ENCODE results near the gene HASPIN. TPM values are rescaled to one million over a fixed set of nuclear protein-coding genes. Genes with fewer than 3 reads are reported as not detected.

The HASPIN gene
- total RNA-seq, 4 donors from 2014 or later = 0.13 to 0.15 TPM; not detected in 2

DNA sequence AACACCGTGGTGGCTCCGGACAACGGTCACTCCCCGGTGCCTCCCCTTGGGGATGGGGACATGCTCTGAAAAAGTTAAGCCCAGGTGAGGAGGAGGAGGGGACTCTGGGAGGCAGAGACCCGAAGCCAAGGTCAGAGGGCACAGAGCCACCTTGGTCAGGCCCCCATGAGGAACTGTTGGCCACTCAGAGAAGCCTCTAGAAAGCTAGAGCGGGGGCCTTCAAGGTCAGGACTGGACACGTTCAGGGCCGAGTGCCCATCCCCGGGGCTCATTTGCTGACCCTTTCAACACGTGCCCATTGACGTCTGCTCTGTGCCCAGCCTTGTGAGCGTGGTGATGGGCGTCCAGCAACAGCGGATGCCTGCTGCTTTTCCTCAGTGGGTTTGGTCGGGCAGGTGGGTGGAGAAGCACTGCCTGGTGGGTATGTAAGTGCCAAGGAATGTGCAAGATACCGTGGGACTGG, 38.2 kb downstream of the HASPIN start:
- WGBS, 2 donors (ENCODE audit: low coverage in 1 of 2) = 71 to 85% methylated on average over 1 to 7 of the region's 16 CpGs
- peaks cover 0 to 23% (median 0%) of the 10 kb centered on the region in 3 donors for H3K9me3 ChIP-seq
- no peak overlapping the region for H3K4me3 ChIP-seq
- ATAC-seq = no peak
- H3K27ac ChIP-seq = no peak overlapping the region
- TF ChIP-seq EP300 (IDR thresholded peaks at IDR 0.05) (no peak), POLR2AphosphoS5 (IDR thresholded peaks at IDR 0.05) (no peak), POLR2A (IDR thresholded peaks at IDR 0.05) (no peak)
- TF ChIP-seq, protein P1, sequence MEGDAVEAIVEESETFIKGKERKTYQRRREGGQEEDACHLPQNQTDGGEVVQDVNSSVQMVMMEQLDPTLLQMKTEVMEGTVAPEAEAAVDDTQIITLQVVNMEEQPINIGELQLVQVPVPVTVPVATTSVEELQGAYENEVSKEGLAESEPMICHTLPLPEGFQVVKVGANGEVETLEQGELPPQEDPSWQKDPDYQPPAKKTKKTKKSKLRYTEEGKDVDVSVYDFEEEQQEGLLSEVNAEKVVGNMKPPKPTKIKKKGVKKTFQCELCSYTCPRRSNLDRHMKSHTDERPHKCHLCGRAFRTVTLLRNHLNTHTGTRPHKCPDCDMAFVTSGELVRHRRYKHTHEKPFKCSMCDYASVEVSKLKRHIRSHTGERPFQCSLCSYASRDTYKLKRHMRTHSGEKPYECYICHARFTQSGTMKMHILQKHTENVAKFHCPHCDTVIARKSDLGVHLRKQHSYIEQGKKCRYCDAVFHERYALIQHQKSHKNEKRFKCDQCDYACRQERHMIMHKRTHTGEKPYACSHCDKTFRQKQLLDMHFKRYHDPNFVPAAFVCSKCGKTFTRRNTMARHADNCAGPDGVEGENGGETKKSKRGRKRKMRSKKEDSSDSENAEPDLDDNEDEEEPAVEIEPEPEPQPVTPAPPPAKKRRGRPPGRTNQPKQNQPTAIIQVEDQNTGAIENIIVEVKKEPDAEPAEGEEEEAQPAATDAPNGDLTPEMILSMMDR (IDR thresholded peaks at IDR 0.05) = no peak
- H3K4me1 ChIP-seq = no peaks in the 10 kb centered on the region
- no peaks in the 10 kb centered on the region for H3K36me3 ChIP-seq
- peaks cover 4% of the 10 kb centered on the region for H3K27me3 ChIP-seq

DNA sequence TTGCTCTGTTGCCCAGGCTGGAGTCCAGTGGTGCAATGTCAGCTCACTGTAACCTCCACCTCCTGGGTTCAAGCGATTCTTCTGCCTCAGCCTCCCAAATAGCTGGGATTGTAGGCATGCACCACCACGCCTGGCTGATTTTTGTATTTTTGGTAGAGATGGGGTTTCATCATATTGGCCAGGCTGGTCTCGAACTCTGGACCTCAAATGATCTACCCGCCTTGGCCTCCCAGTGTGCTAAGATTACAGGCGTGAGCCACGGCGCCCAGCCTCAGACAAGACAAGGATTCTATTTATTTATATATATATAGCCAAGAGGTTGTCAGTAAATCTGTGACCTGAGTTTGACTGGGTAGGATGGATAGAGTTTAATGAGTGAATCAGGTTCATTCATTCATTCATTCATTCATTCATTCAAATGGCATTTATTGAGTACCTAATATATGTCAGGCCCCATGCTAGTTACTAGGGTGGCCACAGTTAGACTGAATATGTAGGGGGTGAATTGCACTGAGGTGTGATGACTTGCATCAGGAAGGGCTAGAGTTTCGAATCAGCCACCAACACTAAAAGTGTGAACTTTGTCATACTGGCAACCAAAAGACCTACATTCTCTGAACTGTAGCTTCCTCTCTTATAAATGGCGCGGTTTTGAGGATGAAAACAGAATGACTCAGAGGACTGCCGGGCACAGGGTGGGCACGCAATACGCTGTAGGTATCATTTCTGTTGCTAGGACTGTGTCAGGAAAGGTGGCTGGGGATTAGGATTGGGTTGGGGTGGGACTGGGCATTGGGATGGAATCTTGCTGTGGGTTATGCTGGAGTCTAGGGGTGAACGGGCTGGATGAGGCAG, 39.4 kb downstream of the HASPIN start:
- WGBS, 2 donors (ENCODE audit: low coverage in 1 of 2) = 84 to 86% methylated on average over 8 to 10 of the region's 14 CpGs
- Histone ChIP-seq H3K4me1 (no peaks in the 10 kb centered on the region), H3K27ac (no peak overlapping the region), H3K4me3 (no peak overlapping the region), H3K9me3 (peaks cover 0 to 32% (median 0%) of the 10 kb centered on the region in 3 donors), H3K36me3 (no peaks in the 10 kb centered on the region), H3K27me3 (peaks cover 4% of the 10 kb centered on the region)
- TF ChIP-seq, protein P1 (IDR thresholded peaks at IDR 0.05) = no peak
- TF ChIP-seq POLR2A (IDR thresholded peaks at IDR 0.05) (no peak), POLR2AphosphoS5 (IDR thresholded peaks at IDR 0.05) (no peak), EP300 (IDR thresholded peaks at IDR 0.05) (no peak)
- ATAC-seq = no peak

DNA sequence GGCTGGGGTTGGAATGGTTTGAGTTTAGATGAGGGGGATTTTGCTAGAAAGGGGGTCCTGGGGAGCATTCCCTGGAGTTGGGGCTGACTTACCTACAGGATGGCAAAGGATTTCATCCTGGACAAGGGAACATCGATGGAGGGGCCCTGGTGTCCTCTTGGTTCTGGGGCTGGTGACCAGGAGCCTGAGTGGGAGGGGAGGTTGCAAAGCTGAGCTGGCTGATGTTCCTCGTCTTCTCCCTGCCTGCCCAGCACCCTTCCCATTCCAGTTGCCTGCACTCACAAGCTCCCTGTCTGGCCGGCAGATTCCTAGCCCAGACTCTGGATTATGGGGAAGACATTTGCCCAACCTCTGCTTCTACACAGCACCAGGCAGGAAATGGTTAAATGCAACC, 40.1 kb downstream of the HASPIN start:
- no peak for ATAC-seq
- H3K9me3 ChIP-seq = peaks cover 0 to 34% (median 0%) of the 10 kb centered on the region in 3 donors
- TF ChIP-seq, protein P1 (IDR thresholded peaks at IDR 0.05) = no peak
- TF ChIP-seq POLR2A (IDR thresholded peaks at IDR 0.05) (no peak), POLR2AphosphoS5 (IDR thresholded peaks at IDR 0.05) (no peak), EP300 (IDR thresholded peaks at IDR 0.05) (no peak)
- H3K4me1 ChIP-seq = no peaks in the 10 kb centered on the region
- no peak overlapping the region for H3K27ac ChIP-seq
- 53 to 100% methylated on average over 1 to 2 of the region's 3 CpGs for WGBS, 2 donors (ENCODE audit: low coverage in 1 of 2)
- no peak overlapping the region for H3K4me3 ChIP-seq
- H3K27me3 ChIP-seq = peaks cover 4% of the 10 kb centered on the region
- no peaks in the 10 kb centered on the region for H3K36me3 ChIP-seq

DNA sequence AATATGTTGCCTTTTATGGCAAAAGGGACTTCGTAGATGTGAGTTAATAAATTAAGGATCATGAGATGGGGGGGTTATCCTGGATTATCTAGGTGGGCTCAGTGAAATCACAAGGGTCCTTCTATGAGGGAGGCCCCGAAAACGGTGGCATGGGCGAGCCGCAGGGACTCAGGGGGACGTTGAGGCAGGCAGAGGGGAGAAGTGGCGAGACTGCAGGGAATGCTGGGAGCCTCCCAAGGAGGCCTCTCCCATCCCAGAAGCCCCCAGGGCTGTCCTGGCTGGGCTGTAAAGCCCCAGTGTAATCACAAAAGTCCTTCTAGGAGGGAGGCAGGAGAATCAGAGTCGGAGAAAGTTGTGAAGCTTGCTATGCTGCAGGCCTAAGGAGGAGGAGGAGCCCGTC, 42.3 kb downstream of the HASPIN start:
- H3K36me3 ChIP-seq = no peaks in the 10 kb centered on the region
- peaks cover 0 to 19% (median 0%) of the 10 kb centered on the region in 3 donors for H3K9me3 ChIP-seq
- no peak for ATAC-seq
- no peak overlapping the region for H3K4me3 ChIP-seq
- peaks cover 4% of the 10 kb centered on the region for H3K27me3 ChIP-seq
- H3K4me1 ChIP-seq = no peaks in the 10 kb centered on the region
- 84 to 95% methylated on average over 2 to 8 of the region's 9 CpGs for WGBS, 2 donors (ENCODE audit: low coverage in 1 of 2)
- H3K27ac ChIP-seq = no peak overlapping the region
- TF ChIP-seq POLR2AphosphoS5 (IDR thresholded peaks at IDR 0.05) (no peak), EP300 (IDR thresholded peaks at IDR 0.05) (no peak), POLR2A (IDR thresholded peaks at IDR 0.05) (no peak)
- TF ChIP-seq, protein P1 (IDR thresholded peaks at IDR 0.05) = no peak

DNA sequence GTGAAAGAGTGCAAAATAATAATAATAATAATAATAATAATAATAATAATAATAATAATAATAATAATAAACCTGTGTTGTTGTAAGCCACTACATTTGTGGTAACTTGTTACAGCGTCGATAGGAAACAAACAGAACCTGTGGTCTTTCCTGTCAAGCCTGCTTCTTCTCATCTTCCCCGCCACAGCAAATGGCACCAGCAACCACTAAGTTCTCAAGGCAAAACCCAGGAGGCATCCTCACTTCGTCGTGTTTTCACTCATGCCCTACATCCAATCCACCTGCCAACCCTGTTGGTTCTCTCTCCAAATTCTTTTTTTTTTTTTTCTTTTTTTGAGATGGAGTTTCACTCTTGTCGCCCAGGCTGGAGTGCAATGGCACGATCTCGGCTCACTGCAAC, 43.1 kb downstream of the HASPIN start:
- WGBS, 2 donors (ENCODE audit: low coverage in 1 of 2) = 84 to 93% methylated on average over 5 to 8 of the region's 8 CpGs
- Histone ChIP-seq H3K36me3 (no peaks in the 10 kb centered on the region), H3K4me3 (no peak overlapping the region), H3K27ac (no peak overlapping the region), H3K9me3 (peaks cover 0 to 19% (median 0%) of the 10 kb centered on the region in 3 donors), H3K4me1 (no peaks in the 10 kb centered on the region), H3K27me3 (peaks cover 1% of the 10 kb centered on the region)
- TF ChIP-seq, protein P1 (IDR thresholded peaks at IDR 0.05) = no peak
- TF ChIP-seq EP300 (IDR thresholded peaks at IDR 0.05) (no peak), POLR2A (IDR thresholded peaks at IDR 0.05) (no peak), POLR2AphosphoS5 (IDR thresholded peaks at IDR 0.05) (no peak)
- ATAC-seq = no peak

Measured in gastroesophageal sphincter (tissue), 4 donors.